Motor neuron (in vitro differentiated cells): ENCODE results near the gene BRSK2. TPM values are rescaled to one million over a fixed set of nuclear protein-coding genes. Genes with fewer than 3 reads are reported as not detected.

ENCODE experiments used
- ATAC-seq, 8 experiments: fragments of 200-7000 bp; cut with Tn5 transposase; replicated peaks in 6 of 8; 2 replicates each; pipeline ENCODE4 v1.8.0; 2021; ENCODE audit warnings: mild to moderate bottlenecking in 8 of 8, moderate library complexity in 8 of 8
- H3K27ac ChIP-seq, 2 donors: fragments of 250-450 bp; sonication (Bioruptor Pico); 2 replicates each; pipeline ENCODE4 v1.9.0; 2021; ENCODE audit warnings: antibody characterized with exemption in 2 of 2, mild to moderate bottlenecking in 2 of 2, moderate library complexity in 1 of 2
- H3K4me1 ChIP-seq, 2 donors: fragments of 250-450 bp; sonication (Bioruptor Pico); replicated peaks in 1 of 2; 2 replicates each; pipeline ENCODE4 v1.6.1; 2021; ENCODE audit warnings: antibody characterized with exemption in 2 of 2, mild to moderate bottlenecking in 2 of 2, moderate library complexity in 1 of 2
- H3K4me3 ChIP-seq, 5 donors: fragments of 250-450 bp; sonication (Bioruptor Pico); 2 replicates each; pipeline ENCODE4 v1.9.0; 2021; ENCODE audit warnings: antibody characterized with exemption in 5 of 5, mild to moderate bottlenecking in 5 of 5, moderate library complexity in 4 of 5
- WGBS, 10 experiments: fragments of 450-650 bp; shearing (Covaris generic); methylation state at CpG; one replicate each; pipeline ENCODE4 v1.0.0; 2022; 5-methylcytosine and 5-hydroxymethylcytosine counted together
- in situ Hi-C, 9 experiments: fragments of 400-800 bp; cut with MboI; loops; one replicate each; pipeline ENCODE4 v1.15.0; 2021; ENCODE audit warnings: low sequenced_read_pairs in 9 of 9, low pct_unique_long_range_greater_than_20kb in 2 of 9; ENCODE audit not compliant: unreplicated experiment in 9 of 9
- total RNA-seq, 8 experiments: library from RNA; unstranded; fragments of 300-600 nt; gene quantifications; 2 replicates each; pipeline versions ENCODE4 v1.2.3 to v1.2.4, GENCODE V29; 2022

Gene BRSK2
- total RNA-seq, 8 experiments from 2014 or later, result 0.77 to 54.6 (median 25.1) TPM

DNA sequence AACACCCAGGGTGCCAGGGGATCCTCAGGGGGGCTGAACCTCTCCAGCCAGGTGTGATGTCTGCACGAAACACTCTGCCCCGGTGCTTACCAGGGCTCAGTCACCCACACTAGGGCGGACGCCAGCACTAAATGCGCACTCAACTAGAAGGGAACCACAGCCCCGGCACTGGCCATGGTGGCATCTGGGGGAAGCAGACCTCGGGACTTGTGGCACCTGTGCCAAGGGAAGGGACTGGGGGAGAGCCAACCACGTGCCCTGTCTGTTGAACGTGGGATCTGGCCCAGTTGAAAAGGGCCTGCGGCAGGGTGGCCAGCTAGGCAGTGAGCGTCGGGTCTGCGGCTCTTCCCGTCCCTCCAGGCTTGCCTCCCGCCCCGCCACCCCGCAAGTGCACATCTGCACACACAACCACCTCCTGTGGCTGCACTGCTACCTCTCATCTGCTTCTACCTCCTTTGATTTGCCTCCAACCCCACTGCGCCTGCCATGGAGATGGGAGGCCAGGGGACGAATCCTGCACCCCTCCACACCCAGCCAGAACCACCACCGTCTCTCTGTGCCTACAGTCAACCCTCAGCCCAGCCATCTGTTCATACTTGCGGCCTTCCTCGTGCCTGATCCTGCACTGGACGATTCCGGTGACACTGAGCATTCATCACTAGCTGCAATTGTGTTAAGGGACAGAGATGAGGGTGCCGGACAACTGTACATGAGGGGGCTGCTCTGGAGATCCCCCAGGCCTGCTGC lies 111.9 kb downstream of the BRSK2 start:
- ATAC-seq, result peak in 5 of 8 experiments; percentile 27 to 53 (median 32)
- 40 to 90% (median 80%) methylated on average over 1 to 10 of the region's 25 CpGs; no CpG with 5 or more reads in 5 of the 10 experiments for WGBS, 10 experiments
- Histone ChIP-seq H3K4me3 (no peak overlapping the region), H3K4me1 (peaks cover 27 to 34% of the 10 kb centered on the region in 2 donors), H3K27ac (peak overlapping the region in 1 of 2 donors; percentile 39)
- in situ Hi-C loops, result loop anchor here in 5 of 9 experiments (25.0 kb wide), 3 partner anchors 189 to 289 kb away; partner anchors contain the start of genes MUC5B (in 4 of the 5) and TOLLIP (in 1 of the 5)

DNA sequence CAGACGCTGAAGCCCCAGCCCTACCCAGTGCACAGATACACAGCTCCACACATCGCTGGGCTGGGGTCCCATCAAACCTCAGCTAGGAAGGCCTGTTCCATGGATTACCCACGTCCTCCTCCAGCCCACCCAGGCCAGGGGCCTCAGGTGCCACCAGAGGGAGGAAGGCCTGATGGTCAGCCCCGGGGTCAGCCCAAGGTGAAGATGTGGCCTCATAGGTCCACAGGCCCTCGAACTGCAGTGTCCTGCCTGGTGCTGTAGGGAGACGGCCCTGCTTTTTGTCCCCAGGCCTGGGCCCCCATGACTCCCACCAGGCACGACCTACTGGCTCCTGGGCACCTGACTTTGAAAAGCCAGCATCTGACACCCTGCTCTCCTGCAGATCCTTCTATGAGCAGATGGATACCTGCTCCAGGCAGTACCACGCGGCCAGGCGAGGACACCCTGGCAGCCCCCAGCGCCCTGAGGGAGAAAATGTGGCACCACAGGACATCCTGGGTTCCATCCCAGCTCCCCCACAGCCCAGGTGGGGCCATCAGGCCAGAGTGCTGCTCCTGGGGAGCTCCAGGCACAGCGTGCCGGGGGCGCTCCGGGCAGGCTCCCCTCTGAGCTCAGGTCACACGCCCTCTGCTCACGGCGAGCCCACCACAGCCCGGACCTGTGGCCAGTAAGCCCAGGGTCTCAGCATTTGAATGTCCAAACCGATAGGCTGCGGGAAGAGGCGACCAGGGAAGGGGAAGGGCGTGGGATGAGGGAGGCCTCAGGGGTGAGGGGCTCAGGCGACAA lies 112.6 kb downstream of the BRSK2 start:
- in situ Hi-C loops, result loop anchor here in 5 of 9 experiments (25.0 kb wide), 3 partner anchors 190 to 290 kb away; partner anchors contain the start of genes MUC5B (in 4 of the 5) and TOLLIP (in 1 of the 5)
- H3K4me1 ChIP-seq, result peaks cover 33 to 41% of the 10 kb centered on the region in 2 donors
- ATAC-seq, result peak in 1 of 8 experiments; percentile 4
- 63 to 84% (median 78%) methylated on average over 2 to 13 of the region's 24 CpGs; no CpG with 5 or more reads in 6 of the 10 experiments for WGBS, 10 experiments
- H3K27ac ChIP-seq, result peak overlapping the region in 1 of 2 donors; percentile 51
- no peak overlapping the region for H3K4me3 ChIP-seq

DNA sequence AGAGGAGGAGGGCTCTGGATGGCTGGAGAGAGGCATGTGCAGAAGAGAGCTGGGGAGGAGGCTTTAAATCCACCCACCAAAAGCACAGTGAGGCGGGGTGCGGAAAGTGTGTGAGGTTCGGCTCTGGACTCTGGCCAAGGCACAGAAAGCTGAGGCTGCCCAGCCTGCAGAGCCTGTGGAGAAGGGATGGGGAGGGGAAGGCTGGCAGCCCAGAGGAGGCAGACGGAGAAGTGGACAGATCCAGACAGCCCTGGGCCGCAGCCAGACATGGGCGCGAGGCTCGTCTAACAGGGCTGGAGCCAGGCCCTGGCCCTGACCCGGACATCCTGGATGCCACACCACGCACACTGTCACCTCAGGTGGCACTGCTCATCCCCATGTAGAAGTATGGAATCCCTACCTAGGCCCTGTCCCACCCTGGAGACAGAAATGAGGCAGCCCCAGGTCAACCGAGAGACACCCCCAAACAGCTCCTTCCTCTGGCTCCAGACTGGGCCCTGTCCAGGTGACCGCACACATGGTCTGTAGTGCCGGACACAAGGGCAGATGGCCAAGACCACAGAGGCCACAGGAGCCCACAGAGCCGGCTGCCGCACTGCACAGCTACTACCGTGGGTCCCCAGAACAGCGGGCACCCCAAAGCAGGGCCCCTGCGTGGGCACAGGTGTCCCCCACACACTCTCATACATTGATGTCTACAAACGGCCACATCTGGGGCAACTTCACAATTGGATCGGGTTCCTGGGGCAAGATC lies 113.4 kb downstream of the BRSK2 start:
- Histone ChIP-seq H3K4me1 (peaks cover 39 to 46% of the 10 kb centered on the region in 2 donors), H3K4me3 (no peak overlapping the region), H3K27ac (no peak overlapping the region)
- 88 to 94% (median 90%) methylated on average over 2 to 9 of the region's 20 CpGs; no CpG with 5 or more reads in 7 of the 10 experiments for WGBS, 10 experiments
- ATAC-seq, result peak in 2 of 8 experiments; percentile 42 to 65
- in situ Hi-C loops, result loop anchor here in 5 of 9 experiments (25.0 kb wide), 3 partner anchors 191 to 291 kb away; partner anchors contain the start of genes MUC5B (in 4 of the 5) and TOLLIP (in 1 of the 5)

- Histone ChIP-seq H3K4me3 (no peak overlapping the region), H3K27ac (peak overlapping the region in 1 of 2 donors; percentile 3), H3K4me1 (peaks cover 39 to 46% of the 10 kb centered on the region in 2 donors)
- 0 to 100% (median 67%) methylated on average over 1 to 8 of the region's 14 CpGs; no CpG with 5 or more reads in 6 of the 10 experiments for WGBS, 10 experiments
- in situ Hi-C loops, result loop anchor here in 5 of 9 experiments (25.0 kb wide), 3 partner anchors 191 to 291 kb away; partner anchors contain the start of genes MUC5B (in 4 of the 5) and TOLLIP (in 1 of the 5)
- ATAC-seq, result peak in 7 of 8 experiments; percentile 3 to 54 (median 16)
Observed at GRCh38 chr11:1503708-1504104, 114.0 kb downstream of the BRSK2 start.

DNA sequence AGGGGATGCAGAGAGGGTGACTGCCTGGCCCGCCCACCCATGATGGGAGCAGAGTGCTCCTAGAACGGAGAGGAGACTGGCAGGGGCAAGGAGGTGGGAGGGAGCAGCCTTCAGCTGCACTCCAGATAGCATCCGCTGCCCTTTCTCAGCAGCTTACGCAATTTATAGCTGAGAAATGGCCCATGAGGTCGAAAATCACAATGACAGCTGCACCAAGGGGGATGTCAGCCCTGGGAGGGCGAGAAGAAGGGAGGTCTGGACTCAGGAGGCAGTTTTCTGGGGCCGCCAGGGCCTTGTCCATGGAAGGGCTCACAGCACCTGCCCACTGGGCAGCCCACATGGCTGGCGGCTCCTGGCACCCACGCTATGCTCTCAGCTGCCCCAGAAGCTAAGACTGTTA lies 114.4 kb downstream of the BRSK2 start:
- in situ Hi-C loops, result loop anchor here in 5 of 9 experiments (25.0 kb wide), 3 partner anchors 192 to 292 kb away; partner anchors contain the start of genes MUC5B (in 4 of the 5) and TOLLIP (in 1 of the 5)
- Histone ChIP-seq H3K27ac (peak overlapping the region in 1 of 2 donors; percentile 3), H3K4me3 (no peak overlapping the region), H3K4me1 (peaks cover 39 to 46% of the 10 kb centered on the region in 2 donors)
- ATAC-seq, result peak in 6 of 8 experiments; percentile 18 to 72 (median 61)
- 50 to 86% (median 69%) methylated on average over 1 to 7 of the region's 9 CpGs; no CpG with 5 or more reads in 4 of the 10 experiments for WGBS, 10 experiments

DNA sequence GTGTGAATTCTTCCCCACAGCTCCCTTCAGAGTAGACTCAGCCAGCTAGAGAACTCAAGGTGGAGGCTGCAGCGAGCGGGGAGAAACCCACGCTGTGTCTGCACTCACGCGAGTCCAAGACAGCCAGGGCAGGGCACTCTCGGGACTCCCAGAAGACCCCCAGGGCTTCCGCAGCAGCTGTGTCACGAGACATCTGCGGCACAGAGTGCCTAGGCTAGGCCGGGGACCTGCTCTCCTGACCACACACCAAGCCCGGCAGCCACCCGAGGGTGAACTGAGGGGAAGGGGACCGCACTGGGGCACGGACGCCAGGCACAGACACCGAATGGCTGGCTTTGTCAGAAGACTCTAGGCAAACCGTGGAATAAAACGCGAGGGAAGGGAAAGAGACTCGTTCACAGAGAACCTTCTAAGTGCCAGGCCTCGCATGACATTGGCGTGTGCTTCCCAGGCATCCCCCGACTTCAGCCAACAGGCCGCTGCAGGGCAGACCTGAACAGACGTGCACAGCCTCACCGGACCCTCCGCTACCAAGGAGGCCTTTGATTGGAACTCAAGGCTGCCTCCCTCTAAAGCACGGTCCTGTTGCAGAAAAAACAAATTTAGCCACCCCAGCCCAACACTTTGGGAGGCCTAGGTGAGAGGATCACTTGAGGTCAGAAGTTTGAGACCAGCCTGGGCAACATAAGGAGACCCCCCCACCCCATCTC lies 115.0 kb downstream of the BRSK2 start:
- H3K4me1 ChIP-seq, result peaks cover 39 to 46% of the 10 kb centered on the region in 2 donors
- H3K4me3 ChIP-seq, result no peak overlapping the region
- ATAC-seq, result peak in 2 of 8 experiments; percentile 3 to 14
- in situ Hi-C loops, result loop anchor here in 5 of 9 experiments (25.0 kb wide), 3 partner anchors 192 to 292 kb away; partner anchors contain the start of genes MUC5B (in 4 of the 5) and TOLLIP (in 1 of the 5)
- WGBS, 10 experiments, result 79 to 100% (median 93%) methylated on average over 1 to 12 of the region's 28 CpGs; no CpG with 5 or more reads in 4 of the 10 experiments
- peak overlapping the region in 1 of 2 donors; percentile 3 for H3K27ac ChIP-seq

DNA sequence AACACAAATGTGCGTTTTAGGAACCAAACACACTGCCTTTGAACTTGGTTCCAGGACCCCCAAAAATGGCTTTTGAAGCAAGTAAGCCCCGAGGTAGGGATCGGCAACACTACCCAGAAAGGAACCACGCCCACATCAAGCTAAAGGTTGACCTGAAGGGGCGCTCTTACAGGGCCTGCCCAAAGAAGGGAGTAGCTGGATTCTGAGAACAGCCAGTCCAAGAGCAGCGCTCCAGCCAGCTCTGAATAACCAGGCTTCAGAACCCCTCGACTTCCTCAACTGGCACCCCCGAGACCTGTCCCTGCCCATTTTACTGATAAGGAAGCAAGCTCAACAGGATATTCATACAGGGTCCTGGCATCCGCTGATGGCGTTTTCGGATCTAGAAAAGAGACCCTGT lies 115.7 kb downstream of the BRSK2 start:
- 72 to 98% (median 85%) methylated on average over 1 to 11 of the region's 11 CpGs; no CpG with 5 or more reads in 4 of the 10 experiments for WGBS, 10 experiments
- no peak overlapping the region for H3K4me3 ChIP-seq
- ATAC-seq, result no peak
- in situ Hi-C loops, result loop anchor here in 5 of 9 experiments (25.0 kb wide), 3 partner anchors 193 to 293 kb away; partner anchors contain the start of genes MUC5B (in 4 of the 5) and TOLLIP (in 1 of the 5)
- peaks cover 39 to 46% of the 10 kb centered on the region in 2 donors for H3K4me1 ChIP-seq
- no peak overlapping the region for H3K27ac ChIP-seq

- WGBS, 10 experiments, result 65 to 100% (median 100%) methylated on average over 1 to 4 of the region's 9 CpGs; no CpG with 5 or more reads in 6 of the 10 experiments
- in situ Hi-C loops, result loop anchor here in 5 of 9 experiments (25.0 kb wide), 3 partner anchors 195 to 295 kb away; partner anchors contain the start of genes MUC5B (in 4 of the 5) and TOLLIP (in 1 of the 5)
Observed at GRCh38 chr11:1506981-1507380, 117.2 kb downstream of the BRSK2 start.

DNA sequence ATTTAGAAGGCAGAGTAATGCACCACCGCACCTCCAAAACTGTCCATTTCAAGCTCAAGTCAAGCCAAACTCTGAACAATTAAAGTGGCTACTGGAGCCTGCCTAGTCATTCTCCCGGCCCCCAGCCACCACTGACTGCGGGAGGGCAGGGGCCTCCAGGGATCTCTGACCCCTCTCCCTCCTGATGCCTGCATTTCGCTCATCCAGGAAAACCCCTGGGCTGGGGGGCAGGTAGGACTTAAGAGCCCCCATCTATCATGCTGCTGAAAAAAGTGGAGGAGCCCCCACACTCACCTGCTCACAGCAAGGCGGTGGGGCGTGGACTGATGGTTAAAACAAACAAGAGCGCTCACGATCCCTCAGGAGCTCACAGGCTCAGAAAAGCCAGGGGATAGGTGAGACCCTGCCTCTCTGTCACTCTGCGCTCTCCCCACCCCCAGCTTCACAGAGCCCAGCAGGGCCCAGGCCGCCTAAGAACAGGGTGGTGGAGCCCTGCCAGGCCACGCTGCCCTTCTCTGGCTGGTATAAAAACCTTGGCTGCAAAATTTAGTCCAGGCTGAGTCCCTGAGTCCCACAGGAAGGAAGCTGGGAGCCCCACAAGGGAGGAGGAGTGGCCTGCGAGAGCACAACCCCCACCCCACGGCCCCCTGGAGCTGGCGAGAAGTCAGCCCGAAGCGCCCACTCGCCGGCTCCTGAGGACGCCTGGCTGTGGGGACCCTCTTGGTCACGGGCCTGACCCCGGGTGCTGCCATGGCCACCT lies 117.8 kb downstream of the BRSK2 start:
- WGBS, 10 experiments, result 39 to 100% (median 80%) methylated on average over 1 to 7 of the region's 21 CpGs; no CpG with 5 or more reads in 3 of the 10 experiments
- no peak for ATAC-seq
- Histone ChIP-seq H3K27ac (no peak overlapping the region), H3K4me1 (peaks cover 27 to 28% of the 10 kb centered on the region in 2 donors), H3K4me3 (no peak overlapping the region)
- in situ Hi-C loops, result loop anchor here in 5 of 9 experiments (25.0 kb wide), 3 partner anchors 195 to 295 kb away; partner anchors contain the start of genes MUC5B (in 4 of the 5) and TOLLIP (in 1 of the 5)

More at GRCh38 chr11:1506981-1507380, 117.2 kb downstream of the BRSK2 start:
- ATAC-seq, result no peak
- no peak overlapping the region for H3K4me3 ChIP-seq
- H3K4me1 ChIP-seq, result peaks cover 33 to 34% of the 10 kb centered on the region in 2 donors
- no peak overlapping the region for H3K27ac ChIP-seq

- 50 to 93% (median 82%) methylated on average over 1 to 3 of the region's 15 CpGs; no CpG with 5 or more reads in 6 of the 10 experiments for WGBS, 10 experiments
- no peak overlapping the region for H3K27ac ChIP-seq
- H3K4me1 ChIP-seq, result peaks cover 28 to 29% of the 10 kb centered on the region in 2 donors
- no peak for ATAC-seq
- in situ Hi-C loops, result loop anchor here in 5 of 9 experiments (25.0 kb wide), 3 partner anchors 196 to 296 kb away; partner anchors contain the start of genes MUC5B (in 4 of the 5) and TOLLIP (in 1 of the 5)
- H3K4me3 ChIP-seq, result no peak overlapping the region
Observed at GRCh38 chr11:1508491-1508891, 118.8 kb downstream of the BRSK2 start.
